IMR-90 (cell line): ENCODE measurements around the gene GNPTG. TPM values are rescaled to one million over a fixed set of nuclear protein-coding genes. Genes with fewer than 3 reads are reported as not detected.

Experiments used
- ATAC-seq: fragments of 200-7000 bp; cut with Tn5 transposase; 2 replicates; pipeline ENCODE4 v1.9.1; 2020; ENCODE audit warnings: low read depth, mild to moderate bottlenecking, moderate library complexity
- BruUV-seq: library from RNA; stranded (reverse); fragments of 400-500 nt; replicated peaks from 2 replicates; lab custom pipeline; 2021; lab: Mats Ljungman, UMichigan
- CTCF ChIA-PET: fragments of 300-600 bp; formaldehyde crosslinking; extraction: SDS; loops from one replicate; lab custom pipeline; 2021; ENCODE audit warnings: antibody characterized with exemption; lab: Yijun Ruan, JAX
- POLR2A ChIA-PET: fragments of 300-600 bp; sonication (Branson Sonifier 250); formaldehyde crosslinking; loops from one replicate; lab custom pipeline; 2022; ENCODE audit warnings: antibody characterized with exemption; ENCODE audit not compliant: unreplicated experiment; lab: Charles Lee
- DNase-seq: peaks from one replicate; pipeline ENCODE4 v3.0.0; 2013
- H2AFZ ChIP-seq: replicated peaks from 2 replicates; pipeline ENCODE3; 2013; ENCODE audit warnings: low read length, mild to moderate bottlenecking; ENCODE audit not compliant: poor library complexity
- H2AK5ac ChIP-seq: 2 replicates; pipeline ENCODE4 v1.6.1; 2013; ENCODE audit warnings: low read depth, low read length, inconsistent platforms
- H2AK9ac ChIP-seq: replicated peaks from 2 replicates; pipeline ENCODE3; 2013; ENCODE audit warnings: mild to moderate bottlenecking, low read depth, low read length, moderate library complexity; ENCODE audit not compliant: poor library complexity
- H2BK120ac ChIP-seq: 2 replicates; pipeline ENCODE4 v1.6.1; 2013; ENCODE audit warnings: low read depth, low read length, inconsistent platforms
- H2BK15ac ChIP-seq: 3 replicates; pipeline ENCODE4 v1.6.1; 2013; ENCODE audit warnings: low read depth, low read length, inconsistent platforms
- H2BK20ac ChIP-seq: 2 replicates; pipeline ENCODE4 v1.6.1; 2013; ENCODE audit warnings: low read depth, mild to moderate bottlenecking, inconsistent platforms, low read length, moderate library complexity
- H2BK5ac ChIP-seq: 2 replicates; pipeline ENCODE4 v1.6.1; 2013; ENCODE audit warnings: mild to moderate bottlenecking, low read depth, low read length, inconsistent platforms; ENCODE audit not compliant: poor library complexity, severe bottlenecking
- H3K14ac ChIP-seq: replicated peaks from 2 replicates; pipeline ENCODE4 v1.6.1; 2013; ENCODE audit warnings: low read depth, low read length, inconsistent platforms
- H3K18ac ChIP-seq: 2 replicates; pipeline ENCODE4 v1.6.1; 2013; ENCODE audit warnings: low read depth, low read length, control low read depth
- H3K23ac ChIP-seq: 2 replicates; pipeline ENCODE4 v1.6.1; 2013; ENCODE audit warnings: low read depth, low read length, inconsistent platforms
- H3K27ac ChIP-seq: 2 replicates; pipeline ENCODE4 v1.5.1; 2013; ENCODE audit warnings: mild to moderate bottlenecking, control low read depth, low read length; ENCODE audit not compliant: insufficient read depth
- H3K27me3 ChIP-seq: 2 replicates; pipeline ENCODE4 v1.6.1; 2013; ENCODE audit warnings: low read length; ENCODE audit not compliant: control insufficient read depth, insufficient read depth
- H3K36me3 ChIP-seq: 2 replicates; pipeline ENCODE4 v1.6.1; 2013; ENCODE audit warnings: low read length, mixed read lengths; ENCODE audit not compliant: control insufficient read depth, insufficient read depth
- H3K4ac ChIP-seq: 2 replicates; pipeline ENCODE4 v1.6.1; 2013; ENCODE audit warnings: low read depth, low read length, inconsistent platforms
- H3K4me1 ChIP-seq: 2 replicates; pipeline ENCODE4 v1.6.1; 2013; ENCODE audit warnings: low read length, mixed read lengths; ENCODE audit not compliant: control insufficient read depth, insufficient read depth
- H3K4me2 ChIP-seq: 2 replicates; pipeline ENCODE4 v1.6.1; 2013; ENCODE audit warnings: low read depth, mild to moderate bottlenecking, control low read depth, low read length, moderate library complexity
- H3K4me3 ChIP-seq: 2 replicates; pipeline ENCODE4 v1.5.1; 2013; ENCODE audit warnings: low read depth, mild to moderate bottlenecking, control low read depth, low read length, moderate library complexity; ENCODE audit not compliant: insufficient read depth
- H3K56ac ChIP-seq: 2 replicates; pipeline ENCODE4 v1.6.1; 2013; ENCODE audit warnings: low read length, inconsistent platforms; ENCODE audit not compliant: insufficient read depth; ENCODE audit errors: extremely low read depth
- H3K79me1 ChIP-seq, 2 experiments: 2 replicates each; pipeline ENCODE4 v1.6.1; 2013; ENCODE audit warnings: low read length in 2 of 2, inconsistent platforms in 1 of 2, low read depth in 1 of 2
- H3K9ac ChIP-seq: 2 replicates; pipeline ENCODE4 v1.6.1; 2013; ENCODE audit warnings: low read depth, low read length, control low read depth
- H3K9me1 ChIP-seq: 2 replicates; pipeline ENCODE4 v1.6.1; 2013; ENCODE audit warnings: low read length, inconsistent platforms; ENCODE audit not compliant: insufficient read depth
- H3K9me3 ChIP-seq: 2 replicates; pipeline ENCODE4 v1.6.1; 2013; ENCODE audit warnings: low read length; ENCODE audit not compliant: control insufficient read depth, insufficient read depth
- H4K20me1 ChIP-seq: 2 replicates; pipeline ENCODE4 v1.6.1; 2013; ENCODE audit warnings: low read length, inconsistent platforms; ENCODE audit not compliant: insufficient read depth
- H4K5ac ChIP-seq: 2 replicates; pipeline ENCODE4 v1.6.1; 2013; ENCODE audit warnings: mild to moderate bottlenecking, low read depth, low read length, control low read depth
- H4K8ac ChIP-seq, 2 experiments: 2 replicates each; pipeline ENCODE4 v1.6.1; 2013; ENCODE audit warnings: low read depth in 2 of 2, low read length in 2 of 2, control low read depth in 1 of 2, inconsistent platforms in 1 of 2
- H4K91ac ChIP-seq: 2 replicates; pipeline ENCODE4 v1.6.1; 2013; ENCODE audit warnings: low read depth, low read length, inconsistent platforms; ENCODE audit not compliant: insufficient read depth
- MAFK ChIP-seq: IDR thresholded peaks from 2 replicates; pipeline ENCODE4 v1.6.1; 2012; ENCODE audit warnings: low read depth, low read length, improper control_type of control experiment
- WGBS, 2 experiments: methylation state at CpG; one replicate each; pipeline versions ENCODE4 v1.1.5 to v1.1.7; 2013; ENCODE audit warnings: missing lambda C conversion rate in 2 of 2; ENCODE audit not compliant: insufficient read length in 1 of 2; ENCODE audit errors: extremely low coverage in 2 of 2; 5-methylcytosine and 5-hydroxymethylcytosine counted together
- dilution Hi-C: fragments of 300-500 bp; cut with HindIII; formaldehyde crosslinking; loops from one replicate; pipeline ENCODE4 v1.14.3; 2018; ENCODE audit warnings: low sequenced_read_pairs; ENCODE audit not compliant: unreplicated experiment
- in situ Hi-C: fragments of 300-500 bp; cut with MboI; formaldehyde crosslinking; loops from 3 replicates; pipeline ENCODE4 v1.14.3; 2019; ENCODE audit warnings: low sequenced_read_pairs, inconsistent platforms, mixed read lengths
- intact Hi-C: fragments of 100-400 bp; cut with micrococcal nuclease; formaldehyde crosslinking; loops from 2 replicates; pipeline ENCODE4 v1.10.0; 2022
- polyA plus RNA-seq, 3 experiments: library from polyadenylated mRNA; depleted of rRNA; stranded (reverse); fragments of >200 nt; gene quantifications; 2 replicates each; pipeline ENCODE4 v1.2.3, GENCODE V29; 2012; ENCODE audit warnings: low replicate concordance in 1 of 3
- total RNA-seq: library from RNA; depleted of rRNA; stranded (reverse); fragments of >200 nt; gene quantifications from 2 replicates; pipeline ENCODE4 v1.2.3, GENCODE V29; 2012

Gene GNPTG
- total and polyA plus RNA-seq, 2 of the 4 experiments (the other 2 are of a cell fraction), result 14.9 to 70.8 TPM

DNA sequence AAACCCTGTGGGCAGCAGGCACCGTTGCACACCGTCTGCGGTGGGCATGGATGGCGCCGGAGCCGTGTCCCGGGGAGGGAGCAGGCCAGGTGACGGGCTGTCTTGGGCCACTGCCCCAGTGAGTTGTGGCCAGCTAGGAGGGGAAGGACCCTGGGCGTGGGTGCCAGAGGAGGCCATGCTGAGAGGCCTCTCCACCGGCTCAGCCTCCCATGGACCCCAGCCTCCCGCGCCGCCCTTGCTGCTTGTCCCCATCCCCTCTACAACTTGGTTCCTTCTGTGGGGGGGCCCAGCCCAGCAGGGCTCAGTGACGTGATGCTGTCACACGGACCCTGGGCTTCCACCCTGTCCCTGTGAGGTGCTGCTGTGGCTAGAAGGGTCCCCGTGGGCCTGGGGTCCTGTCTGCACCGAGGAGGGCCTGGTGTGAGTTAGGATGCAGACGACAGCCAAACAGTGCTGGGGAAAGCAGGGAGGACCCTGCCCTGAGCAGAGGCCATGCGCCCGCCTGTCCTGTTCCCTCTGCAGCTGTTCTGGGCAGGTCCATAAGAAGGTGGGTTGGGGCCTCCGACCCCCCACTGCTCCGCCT is 31.0 kb upstream of the GNPTG start:
- Histone ChIP-seq H3K4me2 (no peak overlapping the region), H4K91ac (no peak overlapping the region), H2BK120ac (no peak overlapping the region), H2BK20ac (no peak overlapping the region), H3K18ac (no peak overlapping the region), H3K56ac (no peak overlapping the region), H2AK9ac (no peak overlapping the region), H3K14ac (no peak overlapping the region), H2BK15ac (no peak overlapping the region), H3K4me1 (no peaks in the 10 kb centered on the region), H3K79me1 (peaks cover 10 to 53% of the 10 kb centered on the region in 2 experiments), H2AK5ac (no peak overlapping the region), H3K27me3 (no peaks in the 10 kb centered on the region), H3K27ac (no peak overlapping the region), H3K9me3 (no peaks in the 10 kb centered on the region), H3K9me1 (peaks cover 6% of the 10 kb centered on the region; the same call in 1 of the 2 replicates), H4K8ac (no peak overlapping the region), H3K36me3 (peaks cover 83% of the 10 kb centered on the region), H2AFZ (peak overlapping the region; percentile 21), H3K9ac (no peak overlapping the region), H3K4me3 (no peak overlapping the region), H4K20me1 (peaks cover 66% of the 10 kb centered on the region), H3K4ac (no peak overlapping the region), H3K23ac (no peak overlapping the region), H4K5ac (no peak overlapping the region), H2BK5ac (no peak overlapping the region)
- dilution Hi-C loops, result no loop called here
- ChIA-PET POLR2A (no interaction called here), CTCF (no interaction called here)
- no peak for ATAC-seq
- in situ Hi-C loops, result no loop called here
- 81% methylated on average over 9 of the region's 22 CpGs; no CpG with 5 or more reads in 1 of the 2 experiments for WGBS, 2 experiments
- no TSS peak for BruUV-seq
- no peak for DNase-seq
- TF ChIP-seq MAFK, result no peak
- intact Hi-C loops, result no loop called here
